HG03439 (cell line): ENCODE measurements around the gene ZBTB32.

Experiments used
- ATAC-seq: cut with Tn5 transposase; IDR thresholded peaks from one replicate; pipeline ENCODE4 v1.9.1; 2021; ENCODE audit warnings: mild to moderate bottlenecking, moderate library complexity; ENCODE audit not compliant: unreplicated experiment

Gene ZBTB32

GRCh38 chr19:35733180-35734125 is 29.1 kb downstream of the ZBTB32 start:
- no peak for ATAC-seq

GRCh38 chr19:35734273-35734672 is 29.9 kb downstream of the ZBTB32 start:
- no peak for ATAC-seq

GRCh38 chr19:35734889-35735288 is 30.5 kb downstream of the ZBTB32 start:
- no peak for ATAC-seq

- no peak for ATAC-seq
Measured at GRCh38 chr19:35736913-35737886, 32.8 kb downstream of the ZBTB32 start.

GRCh38 chr19:35738021-35738886 is 33.9 kb downstream of the ZBTB32 start:
- ATAC-seq: no peak

- no peak for ATAC-seq
Measured at GRCh38 chr19:35738887-35739229, 34.5 kb downstream of the ZBTB32 start.

- no peak for ATAC-seq
Measured at GRCh38 chr19:35739275-35740107, 35.1 kb downstream of the ZBTB32 start.

- ATAC-seq: no peak
Measured at GRCh38 chr19:35740108-35740422, 35.7 kb downstream of the ZBTB32 start.

- ATAC-seq: peak; percentile 47
Measured at GRCh38 chr19:35740423-35741202, 36.3 kb downstream of the ZBTB32 start.

GRCh38 chr19:35741203-35741515 is 36.8 kb downstream of the ZBTB32 start:
- ATAC-seq: no peak

- no peak for ATAC-seq
Measured at GRCh38 chr19:35742121-35742724, 37.9 kb downstream of the ZBTB32 start, which contains the start of gene IGFLR1. Gene IGFLR1 (minus strand): TSS chr19:35742452. CDS start chr19:35741180, 1,272 bp downstream.

GRCh38 chr19:35743640-35744429 is 39.5 kb downstream of the ZBTB32 start:
- no peak for ATAC-seq

- ATAC-seq: peak; percentile 36
Measured at GRCh38 chr19:35744430-35745327, 40.3 kb downstream of the ZBTB32 start.

GRCh38 chr19:35745328-35746086 is 41.1 kb downstream of the ZBTB32 start, which contains the start of the genes PSENEN and U2AF1L4:
Gene PSENEN (plus strand): TSS chr19:35745651. CDS start chr19:35745931, 280 bp downstream.
Gene U2AF1L4 (minus strand): TSS chr19:35745418. CDS start chr19:35745391, 27 bp downstream.
- ATAC-seq: peak; percentile 44

- ATAC-seq: no peak
Measured at GRCh38 chr19:35746087-35746462, 41.7 kb downstream of the ZBTB32 start.

GRCh38 chr19:35746531-35746930 is 42.2 kb downstream of the ZBTB32 start:
- ATAC-seq: no peak
